Smooth muscle cell (in vitro differentiated cells): Measurements from ENCODE around the gene GNAQ. TPM values are rescaled to one million over a fixed set of nuclear protein-coding genes. Genes with fewer than 3 reads are reported as not detected.
A peak's percentile ranks its signal among the peaks of the same experiment; 100 is the strongest.

Experiments used
- DNase-seq: peaks from one replicate; lab custom pipeline; 2025; ENCODE audit not compliant: unreplicated experiment; lab: John Stamatoyannopoulos, UW
- H2AFZ ChIP-seq: fragments of 200-600 bp; sonication (generic); 2 replicates; pipeline ENCODE4 v1.6.0; 2016; ENCODE audit warnings: antibody characterized with exemption, low read depth, mild to moderate bottlenecking
- H3F3A ChIP-seq: fragments of 200-600 bp; sonication (generic); 2 replicates; pipeline ENCODE4 v1.6.0; 2017; ENCODE audit warnings: antibody characterized with exemption, low read depth
- H3K27ac ChIP-seq: fragments of 200-600 bp; sonication (generic); 2 replicates; pipeline ENCODE4 v1.5.1; 2016; ENCODE audit warnings: low read depth, mild to moderate bottlenecking
- H3K27me3 ChIP-seq: fragments of 200-600 bp; sonication (generic); 2 replicates; pipeline ENCODE4 v1.6.1; 2016; ENCODE audit warnings: low read depth, mild to moderate bottlenecking
- H3K36me3 ChIP-seq: fragments of 200-600 bp; sonication (generic); 2 replicates; pipeline ENCODE4 v1.5.1; 2016; ENCODE audit warnings: low read depth
- H3K4me1 ChIP-seq: fragments of 200-600 bp; sonication (generic); 2 replicates; pipeline ENCODE4 v1.5.1; 2016; ENCODE audit warnings: low read depth
- H3K4me2 ChIP-seq: fragments of 200-600 bp; sonication (generic); 2 replicates; pipeline ENCODE4 v1.6.0; 2016; ENCODE audit warnings: mild to moderate bottlenecking
- H3K4me3 ChIP-seq: fragments of 200-600 bp; sonication (generic); 2 replicates; pipeline ENCODE4 v1.5.1; 2016; ENCODE audit warnings: mild to moderate bottlenecking
- H3K79me2 ChIP-seq: fragments of 200-600 bp; sonication (generic); 2 replicates; pipeline ENCODE4 v1.6.0; 2016; ENCODE audit warnings: low read depth, mild to moderate bottlenecking
- H3K9ac ChIP-seq: fragments of 200-600 bp; sonication (generic); 2 replicates; pipeline ENCODE4 v1.6.0; 2016; ENCODE audit warnings: low read depth
- H3K9me3 ChIP-seq: fragments of 200-600 bp; sonication (generic); replicated peaks from 2 replicates; pipeline ENCODE4 v1.5.1; 2016; ENCODE audit warnings: low read depth
- H4K20me1 ChIP-seq: fragments of 200-600 bp; sonication (generic); 2 replicates; pipeline ENCODE4 v1.6.0; 2016; ENCODE audit warnings: low read depth
- WGBS: methylation state at CpG from one replicate; pipeline ENCODE4 v1.1.7; 2016; ENCODE audit warnings: low lambda C conversion rate; 5-methylcytosine and 5-hydroxymethylcytosine counted together
- polyA plus RNA-seq: library from polyadenylated mRNA; unstranded; fragments of >200 nt; fragmentation: Nextera tagmentation; extraction: Ambion mirVana; gene quantifications from 2 replicates; pipeline ENCODE4 v1.2.1, GENCODE V29; 2016
- total RNA-seq: library from RNA; depleted of rRNA; stranded (reverse); fragments of >200 nt; gene quantifications from 2 replicates; pipeline ENCODE4 v1.2.3, GENCODE V29; 2014
- TF ChIP-seq, protein P1 (sequence below): fragments of 200-600 bp; sonication (generic); IDR thresholded peaks from 2 replicates; pipeline ENCODE4 v1.5.1; 2017; ENCODE audit warnings: borderline replicate concordance, mild to moderate bottlenecking, antibody characterized with exemption; ENCODE audit not compliant: insufficient read depth, poor library complexity, severe bottlenecking

Gene GNAQ
- total and polyA plus RNA-seq, 2 experiments from 2014 or later: 12.5 to 41.4 TPM

DNA sequence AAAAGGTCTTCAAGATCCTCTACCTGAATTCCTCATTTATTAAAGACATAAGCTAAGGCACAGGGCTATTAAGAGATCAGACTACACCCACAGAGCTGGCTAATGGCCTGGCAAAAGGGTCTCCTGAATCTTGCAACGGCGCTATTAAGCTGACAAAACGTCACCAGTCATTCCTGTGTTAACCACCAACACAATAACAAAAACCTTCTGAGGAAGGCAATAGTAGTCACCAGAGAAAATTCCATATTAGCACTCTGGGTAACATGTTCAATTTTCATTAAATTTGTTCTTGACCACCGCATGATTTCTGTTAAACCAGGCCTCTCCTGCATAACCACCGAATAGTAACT, 77.0 kb downstream of the GNAQ start:
- peaks cover 66% of the 10 kb centered on the region for H3K79me2 ChIP-seq
- H3K4me3 ChIP-seq: no peak overlapping the region
- no peak overlapping the region for H2AFZ ChIP-seq
- WGBS: 56% methylated on average over 5 of the region's 5 CpGs
- peak overlapping the region; percentile 32 for H3K27ac ChIP-seq
- H3K4me2 ChIP-seq: no peak overlapping the region
- TF ChIP-seq, protein P1, sequence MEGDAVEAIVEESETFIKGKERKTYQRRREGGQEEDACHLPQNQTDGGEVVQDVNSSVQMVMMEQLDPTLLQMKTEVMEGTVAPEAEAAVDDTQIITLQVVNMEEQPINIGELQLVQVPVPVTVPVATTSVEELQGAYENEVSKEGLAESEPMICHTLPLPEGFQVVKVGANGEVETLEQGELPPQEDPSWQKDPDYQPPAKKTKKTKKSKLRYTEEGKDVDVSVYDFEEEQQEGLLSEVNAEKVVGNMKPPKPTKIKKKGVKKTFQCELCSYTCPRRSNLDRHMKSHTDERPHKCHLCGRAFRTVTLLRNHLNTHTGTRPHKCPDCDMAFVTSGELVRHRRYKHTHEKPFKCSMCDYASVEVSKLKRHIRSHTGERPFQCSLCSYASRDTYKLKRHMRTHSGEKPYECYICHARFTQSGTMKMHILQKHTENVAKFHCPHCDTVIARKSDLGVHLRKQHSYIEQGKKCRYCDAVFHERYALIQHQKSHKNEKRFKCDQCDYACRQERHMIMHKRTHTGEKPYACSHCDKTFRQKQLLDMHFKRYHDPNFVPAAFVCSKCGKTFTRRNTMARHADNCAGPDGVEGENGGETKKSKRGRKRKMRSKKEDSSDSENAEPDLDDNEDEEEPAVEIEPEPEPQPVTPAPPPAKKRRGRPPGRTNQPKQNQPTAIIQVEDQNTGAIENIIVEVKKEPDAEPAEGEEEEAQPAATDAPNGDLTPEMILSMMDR: no peak
- peaks cover 3% of the 10 kb centered on the region for H3K4me1 ChIP-seq
- no peaks in the 10 kb centered on the region for H3K27me3 ChIP-seq
- DNase-seq: no peak
- no peaks in the 10 kb centered on the region for H3F3A ChIP-seq
- H4K20me1 ChIP-seq: peaks cover 91% of the 10 kb centered on the region
- no peak overlapping the region for H3K9ac ChIP-seq
- H3K9me3 ChIP-seq: no peaks in the 10 kb centered on the region
- H3K36me3 ChIP-seq: no peaks in the 10 kb centered on the region

DNA sequence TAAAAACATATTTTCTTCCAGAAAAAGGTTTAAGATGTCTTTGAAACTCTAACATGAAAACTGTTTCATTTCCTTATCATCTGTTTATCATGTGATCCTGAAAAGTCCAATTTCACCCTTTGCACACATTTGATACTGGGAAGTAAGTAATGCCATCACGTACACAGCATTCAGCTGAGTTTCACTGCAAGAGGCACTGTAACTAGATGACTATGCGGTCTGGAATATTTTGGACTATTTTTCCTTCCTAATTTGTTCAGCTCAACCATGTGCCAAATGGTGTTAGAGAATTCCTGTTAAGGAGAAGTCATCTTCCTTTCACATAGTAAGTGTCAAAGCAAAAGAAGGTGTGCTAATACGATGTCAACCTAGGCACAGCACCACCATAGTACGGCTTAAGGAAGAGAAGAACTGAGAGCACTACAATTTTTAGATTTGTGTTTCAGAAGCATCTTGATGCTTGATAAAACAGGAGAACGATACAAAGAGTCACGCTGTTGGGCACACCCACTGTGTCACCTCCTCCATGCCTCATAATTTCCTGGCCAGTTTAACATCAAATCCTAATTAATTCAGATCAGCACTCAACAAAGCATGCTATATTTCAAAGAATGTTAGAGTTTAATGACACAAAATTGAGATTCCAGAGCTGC, 77.5 kb downstream of the GNAQ start:
- Histone ChIP-seq H3F3A (no peaks in the 10 kb centered on the region), H2AFZ (no peak overlapping the region), H3K27ac (peak overlapping the region; percentile 22), H3K9ac (no peak overlapping the region), H3K27me3 (no peaks in the 10 kb centered on the region), H3K4me1 (peaks cover 3% of the 10 kb centered on the region), H4K20me1 (peaks cover 92% of the 10 kb centered on the region), H3K4me3 (no peak overlapping the region), H3K9me3 (no peaks in the 10 kb centered on the region), H3K79me2 (peaks cover 66% of the 10 kb centered on the region), H3K4me2 (no peak overlapping the region), H3K36me3 (no peaks in the 10 kb centered on the region)
- TF ChIP-seq, protein P1: no peak
- no peak for DNase-seq
- 89% methylated on average over 6 of the region's 6 CpGs for WGBS

DNA sequence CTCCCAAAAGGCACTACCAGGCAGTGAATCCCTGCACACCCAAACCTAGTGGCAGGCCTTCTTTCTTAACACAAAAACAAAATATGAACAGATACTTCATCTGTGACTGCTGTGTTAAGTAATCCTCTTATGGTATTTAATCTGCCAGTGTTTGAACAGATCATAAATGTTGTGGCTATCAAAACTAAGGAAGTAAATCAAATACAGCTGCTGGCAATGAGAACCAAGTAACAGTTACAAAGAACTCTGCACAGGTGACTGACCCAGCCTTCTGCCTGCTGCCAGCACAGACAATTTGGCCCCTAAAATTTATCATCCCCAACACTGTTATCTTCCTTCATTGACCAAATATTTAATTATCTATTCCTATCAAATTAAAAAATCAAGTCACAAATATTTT, 78.0 kb downstream of the GNAQ start:
- H4K20me1 ChIP-seq: peaks cover 92% of the 10 kb centered on the region
- no peaks in the 10 kb centered on the region for H3K36me3 ChIP-seq
- H3K27ac ChIP-seq: no peak overlapping the region

More for the DNA sequence above, 78.0 kb downstream of the GNAQ start:
- Histone ChIP-seq H2AFZ (no peak overlapping the region), H3K4me2 (no peak overlapping the region), H3K9ac (no peak overlapping the region), H3K79me2 (peaks cover 62% of the 10 kb centered on the region), H3K9me3 (no peaks in the 10 kb centered on the region), H3K4me1 (peaks cover 3% of the 10 kb centered on the region), H3K27me3 (no peaks in the 10 kb centered on the region), H3K4me3 (no peak overlapping the region), H3F3A (no peaks in the 10 kb centered on the region)
- TF ChIP-seq, protein P1: no peak
- no peak for DNase-seq
